HG03520 (cell line): ENCODE results near the gene GALNS.

Experiments
- ATAC-seq: cut with Tn5 transposase; IDR thresholded peaks from one replicate; pipeline ENCODE4 v1.9.1; 2021; ENCODE audit warnings: mild to moderate bottlenecking, moderate library complexity; ENCODE audit not compliant: unreplicated experiment

Gene GALNS

GRCh38 chr16:88861359-88861758, 4.6 kb upstream of the GALNS start:
- no peak for ATAC-seq

DNA sequence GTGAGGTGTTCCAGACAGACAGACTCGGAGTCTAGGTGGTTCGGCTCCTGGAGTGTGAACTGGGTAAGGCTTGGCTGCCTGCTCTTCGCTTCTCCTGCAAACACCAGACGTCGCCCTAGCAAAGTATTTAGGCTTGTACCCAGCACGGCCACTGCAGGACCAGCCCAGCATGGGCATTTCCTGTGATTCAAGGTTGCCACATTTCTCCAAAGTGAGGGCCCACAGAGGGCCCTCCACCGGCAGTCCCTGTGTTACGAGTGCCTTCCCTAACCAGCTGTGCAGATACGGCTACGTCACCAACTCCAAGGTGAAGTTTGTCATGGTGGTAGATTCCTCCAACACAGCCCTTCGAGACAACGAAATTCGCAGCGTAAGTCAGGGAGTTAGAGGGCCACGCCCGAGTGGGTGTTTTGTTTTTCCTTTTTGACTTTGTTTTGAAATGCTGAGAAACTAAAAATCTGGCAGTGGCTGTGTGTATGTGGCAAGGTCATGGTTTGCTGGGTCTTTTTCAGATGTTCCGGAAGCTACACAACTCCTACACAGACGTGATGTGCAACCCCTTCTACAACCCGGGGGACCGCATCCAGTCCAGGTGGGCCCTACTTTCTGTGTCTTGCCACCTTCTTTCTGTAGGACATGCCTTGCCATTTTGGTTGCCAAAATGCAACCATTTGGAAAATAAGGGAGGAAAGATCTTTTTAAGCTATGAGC, 2.8 kb upstream of the GALNS start:
- no peak for ATAC-seq

- no peak for ATAC-seq
Observed at GRCh38 chr16:88857728-88858339, 1.1 kb upstream of the GALNS start.

GRCh38 chr16:88856122-88856827, 472 bp downstream of the GALNS start:
- no peak for ATAC-seq

DNA sequence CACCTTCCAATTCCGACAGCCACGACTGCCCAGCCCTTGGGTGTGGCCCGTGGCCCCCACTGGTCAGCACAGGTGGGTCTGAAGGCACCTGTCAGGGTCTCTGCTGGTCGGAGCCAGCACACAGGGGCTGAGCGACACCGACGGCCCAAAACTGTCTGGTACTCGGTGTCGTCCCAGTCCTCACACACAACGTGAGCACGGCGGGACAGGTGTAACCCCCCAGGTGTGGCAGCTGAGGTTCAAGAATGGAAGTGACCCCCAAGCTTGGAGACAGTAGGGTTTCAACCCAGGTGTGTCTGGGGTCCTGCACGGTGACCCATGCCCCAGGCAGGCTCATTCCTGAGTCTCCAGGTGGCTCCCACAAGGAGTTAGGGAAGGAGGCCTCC, 1.0 kb downstream of the GALNS start:
- ATAC-seq: no peak

- no peak for ATAC-seq
Observed at GRCh38 chr16:88855176-88855575, 1.6 kb downstream of the GALNS start.

- ATAC-seq: no peak
Observed at GRCh38 chr16:88854306-88855111, 2.2 kb downstream of the GALNS start.

- no peak for ATAC-seq
Observed at GRCh38 chr16:88853325-88853941, 3.3 kb downstream of the GALNS start.

- no peak for ATAC-seq
Observed at GRCh38 chr16:88851616-88852015, 5.1 kb downstream of the GALNS start.

DNA sequence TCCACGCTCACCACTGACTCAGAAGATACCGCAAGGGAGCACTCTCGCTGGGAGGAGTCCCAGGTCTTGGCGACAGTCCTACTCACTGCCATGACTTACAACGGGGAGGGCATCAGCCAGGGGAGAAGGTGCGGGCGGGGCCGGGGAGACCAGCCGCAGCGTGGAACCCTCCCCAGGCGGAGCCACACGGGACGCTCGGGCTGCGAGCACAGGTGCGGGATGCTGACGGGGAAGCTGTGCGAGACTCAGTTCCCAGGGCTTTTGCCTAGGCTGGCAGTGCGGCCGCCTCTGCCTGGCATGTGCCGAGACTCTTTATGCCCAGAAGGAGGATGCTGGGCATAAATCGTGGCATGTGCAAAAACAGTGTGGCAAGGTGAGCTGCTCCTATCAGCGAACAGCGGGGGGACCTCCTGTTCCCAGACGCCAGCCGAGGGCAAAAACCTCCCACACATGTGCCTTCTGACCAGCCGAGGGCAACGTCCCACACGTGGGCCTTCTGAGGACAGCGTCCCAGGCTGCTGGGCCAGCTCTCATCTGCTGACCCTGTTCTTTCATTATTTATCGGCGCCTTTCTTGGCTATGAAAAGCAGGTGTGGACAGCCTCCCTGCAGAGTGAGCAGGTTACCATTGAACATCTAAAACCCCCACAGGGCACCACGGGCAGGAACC, 6.1 kb downstream of the GALNS start:
- ATAC-seq: no peak

DNA sequence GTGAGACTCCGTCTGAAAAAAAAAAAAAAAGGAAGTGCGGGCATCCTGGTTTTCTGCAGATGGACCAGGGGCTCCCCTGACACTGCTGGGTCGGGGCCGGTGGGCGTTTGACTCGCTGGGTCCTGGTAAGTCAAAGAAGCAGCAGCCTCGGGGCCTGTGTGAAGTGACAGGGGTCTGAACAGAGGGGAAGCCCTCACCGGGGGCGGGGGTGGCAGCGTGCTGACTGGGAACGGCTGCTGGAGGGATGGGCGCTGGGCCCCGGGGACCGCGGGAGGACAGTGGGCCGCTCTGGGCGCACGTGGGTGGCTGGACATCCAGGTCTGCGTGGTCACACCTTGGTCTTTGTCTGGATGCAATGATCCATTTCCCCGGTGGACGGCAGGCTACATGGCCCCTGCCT, 8.2 kb downstream of the GALNS start:
- ATAC-seq: no peak

DNA sequence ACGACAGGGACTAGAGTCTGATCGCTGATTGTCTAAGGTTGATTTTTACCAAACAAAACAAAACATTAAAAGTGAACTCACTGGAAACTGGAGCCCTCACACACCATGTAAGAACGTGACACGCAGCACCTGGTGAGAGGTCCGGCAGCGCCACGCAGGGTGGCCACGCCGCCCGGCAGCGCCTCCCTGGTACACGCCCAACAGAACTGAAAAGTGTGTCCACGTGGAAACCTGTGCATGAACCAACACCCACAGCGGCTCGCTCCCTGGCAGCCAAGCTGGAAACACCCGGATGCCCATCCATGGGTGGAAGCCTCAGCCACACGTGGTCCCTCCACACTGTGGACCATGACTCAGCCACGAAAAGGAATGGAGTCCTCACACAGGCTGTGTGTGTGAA, 9.1 kb downstream of the GALNS start:
- ATAC-seq: no peak

- ATAC-seq: no peak
Observed at GRCh38 chr16:88846088-88846487, 10.7 kb downstream of the GALNS start.

DNA sequence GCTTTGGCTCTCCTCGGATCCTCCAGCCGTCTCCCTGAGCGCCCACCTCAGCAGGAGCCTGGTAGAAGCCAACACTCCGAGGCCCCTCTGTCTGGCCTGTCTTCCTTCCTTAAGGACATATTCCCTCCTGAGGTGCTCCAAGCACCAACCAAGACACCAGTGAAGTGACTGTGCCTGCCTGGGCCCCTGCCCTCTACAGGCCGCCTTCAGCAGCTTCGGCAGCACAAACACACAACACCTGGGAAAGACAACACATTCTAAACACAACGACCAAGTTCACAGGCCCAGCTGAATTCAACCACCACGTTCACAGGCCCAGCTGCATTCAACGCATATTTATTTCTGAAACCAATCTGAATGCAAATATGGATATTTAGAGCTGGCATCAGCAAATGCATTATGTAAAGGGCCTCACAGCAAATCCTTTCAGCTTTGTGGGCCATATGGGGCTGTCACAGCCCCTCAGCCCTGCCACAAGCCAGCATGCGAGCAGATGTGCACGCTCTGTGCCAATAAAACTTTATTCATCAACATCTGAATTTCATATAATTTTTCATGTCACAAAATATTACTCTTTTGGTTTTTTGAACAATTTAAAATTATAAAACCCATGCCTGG, 12.2 kb downstream of the GALNS start:
- ATAC-seq: no peak

DNA sequence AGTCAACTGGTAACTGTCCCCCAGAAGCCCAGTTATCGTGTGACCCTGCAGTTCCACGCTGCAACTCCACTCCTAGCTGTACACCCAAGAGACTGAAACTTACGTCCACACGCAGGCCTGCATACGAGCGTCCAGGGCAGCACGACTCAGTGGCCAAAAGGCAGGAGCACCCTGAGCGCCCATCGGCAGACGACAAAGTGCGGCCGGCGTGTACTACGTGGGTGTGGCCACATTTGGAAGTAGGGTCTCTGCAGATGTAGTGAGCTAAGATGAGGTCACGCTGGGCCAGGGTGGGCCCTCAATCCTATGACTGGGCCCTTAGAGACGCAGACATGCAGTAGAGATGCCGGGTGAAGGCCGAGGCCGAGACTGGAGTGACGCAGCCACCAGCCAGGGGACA, 13.5 kb downstream of the GALNS start:
- no peak for ATAC-seq

DNA sequence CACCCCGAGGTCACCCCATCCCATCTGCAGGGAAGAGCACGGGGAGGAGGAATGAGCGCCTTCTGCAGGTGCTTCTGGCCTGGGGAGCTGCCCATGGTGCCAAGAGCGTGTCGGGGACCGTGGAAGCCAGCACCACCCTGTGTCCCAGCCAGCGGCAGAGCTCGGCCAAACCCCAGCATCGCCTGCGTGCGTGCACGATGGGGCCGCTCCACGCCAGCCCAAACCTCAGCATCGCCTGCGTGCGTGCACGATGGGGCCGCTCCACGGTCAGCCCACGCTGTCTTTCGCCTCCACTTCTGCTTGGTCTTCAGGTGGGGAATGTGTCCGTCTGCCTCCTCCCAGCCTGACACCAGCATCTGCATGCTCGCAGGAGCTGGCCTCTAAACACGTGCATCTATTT, 13.9 kb downstream of the GALNS start:
- ATAC-seq: no peak

GRCh38 chr16:88842308-88842756, 14.4 kb downstream of the GALNS start:
- ATAC-seq: no peak

DNA sequence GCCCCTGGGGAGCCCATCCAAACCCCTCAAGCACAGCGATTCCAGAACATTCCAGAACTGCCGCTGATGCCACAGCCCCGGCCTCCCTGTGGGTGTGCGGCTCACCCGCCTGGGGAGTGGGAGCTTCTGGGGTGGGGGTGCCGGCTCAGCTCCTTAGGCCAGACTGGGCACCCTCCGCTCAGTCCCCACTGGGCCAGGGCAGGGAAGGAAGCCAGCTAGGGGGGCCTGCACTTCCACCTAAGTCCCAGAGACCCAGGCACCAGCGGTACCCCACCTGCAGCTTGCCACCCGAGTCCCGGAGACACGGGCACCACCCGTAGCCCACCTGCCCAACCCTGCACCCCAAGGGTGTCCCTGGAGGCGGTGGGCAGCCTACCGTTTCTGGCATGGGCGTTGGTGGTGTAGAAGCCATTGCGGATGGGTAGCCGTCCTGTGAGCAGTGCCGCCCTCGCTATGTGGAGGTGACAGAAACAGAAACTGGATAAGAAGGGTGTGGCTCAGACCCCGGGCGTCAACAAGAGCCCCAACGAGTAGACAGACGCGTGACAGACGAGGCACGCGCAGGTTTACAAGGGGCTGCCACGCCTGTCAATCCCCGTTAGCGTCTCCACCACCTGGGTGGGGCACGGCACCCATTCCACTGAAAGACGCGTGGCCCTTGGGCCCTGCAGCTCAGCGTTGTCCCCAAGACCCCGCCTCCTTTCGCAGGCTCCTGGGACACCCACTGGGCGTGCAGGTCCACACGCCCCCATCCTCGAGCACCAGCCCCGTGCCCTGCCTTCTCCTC, 15.0 kb downstream of the GALNS start:
- no peak for ATAC-seq

GRCh38 chr16:88840600-88841215, 16.0 kb downstream of the GALNS start:
- no peak for ATAC-seq
